G401 (cell line): ENCODE results near the gene SLC19A1. TPM values are rescaled to one million over a fixed set of nuclear protein-coding genes. Genes with fewer than 3 reads are reported as not detected.
"Not testable (repeated sequence)": the region's sequence is repeated elsewhere in the genome, so short reads cannot be mapped to it uniquely, and the experiment has no call there.

Experiments used
- DNase-seq: peaks from one replicate; pipeline ENCODE4 v3.0.0-alpha.2; 2015; ENCODE audit warnings: low spot score
- in situ Hi-C: cut with HindIII; loops from 2 replicates; pipeline ENCODE4 v1.10.0; 2016; ENCODE audit warnings: low sequenced_read_pairs, mixed read lengths
- total RNA-seq: library from RNA; depleted of rRNA; stranded (reverse); fragments of >200 nt; shearing (Covaris generic); gene quantifications from 2 replicates; pipeline ENCODE4 v1.2.3, GENCODE V29; 2014

SLC19A1 gene
- total RNA-seq, 1 experiment from 2014 or later: 15.4 TPM

DNA sequence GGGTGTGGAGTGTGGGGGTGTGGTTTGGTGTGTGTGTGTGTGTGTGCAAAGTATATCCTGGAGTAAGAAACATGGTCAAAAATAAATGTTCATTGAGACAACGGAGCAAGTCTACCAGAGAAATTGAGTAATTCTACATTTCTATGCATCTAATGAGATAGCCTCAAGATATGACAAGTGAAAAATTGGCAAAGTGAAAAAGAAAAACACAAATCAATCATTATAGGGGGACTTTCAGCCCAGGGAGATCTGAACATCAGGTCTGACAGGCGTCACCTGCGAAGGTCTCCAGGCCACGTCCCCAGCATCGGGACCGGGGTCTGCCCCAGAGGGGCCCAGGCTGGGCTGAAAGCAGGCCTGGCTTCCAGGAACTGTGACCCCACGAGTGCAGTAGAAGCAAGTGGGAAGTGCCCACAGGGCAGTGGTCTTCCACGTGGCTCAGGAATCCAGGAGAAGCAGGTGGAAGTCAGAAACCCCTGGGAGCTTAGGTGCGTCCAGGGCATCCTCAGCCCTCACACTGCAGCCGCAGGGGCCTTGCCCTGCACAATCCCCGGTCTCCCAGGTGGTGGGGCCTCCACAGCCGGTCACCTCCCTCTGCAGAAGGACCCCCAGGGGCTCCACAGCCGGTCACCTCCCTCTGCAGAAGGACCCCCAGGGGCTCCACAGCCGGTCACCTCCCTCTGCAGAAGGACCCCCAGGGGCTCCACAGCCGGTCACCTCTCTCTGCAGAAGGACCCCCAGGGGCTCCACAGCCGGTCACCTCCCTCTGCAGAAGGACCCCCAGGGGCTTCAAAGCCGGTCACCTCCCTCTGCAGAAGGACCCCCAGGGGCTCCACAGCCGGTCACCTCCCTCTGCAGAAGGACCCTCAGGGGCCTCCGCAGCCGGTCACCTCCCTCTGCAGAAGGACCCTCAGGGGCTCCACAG is 40.9 kb downstream of the SLC19A1 start:
- DNase-seq, in situ Hi-C loops: not testable (repeated sequence)

GRCh38 chr21:45499970-45500577 is 42.2 kb downstream of the SLC19A1 start:
- in situ Hi-C loops: no loop called here

DNA sequence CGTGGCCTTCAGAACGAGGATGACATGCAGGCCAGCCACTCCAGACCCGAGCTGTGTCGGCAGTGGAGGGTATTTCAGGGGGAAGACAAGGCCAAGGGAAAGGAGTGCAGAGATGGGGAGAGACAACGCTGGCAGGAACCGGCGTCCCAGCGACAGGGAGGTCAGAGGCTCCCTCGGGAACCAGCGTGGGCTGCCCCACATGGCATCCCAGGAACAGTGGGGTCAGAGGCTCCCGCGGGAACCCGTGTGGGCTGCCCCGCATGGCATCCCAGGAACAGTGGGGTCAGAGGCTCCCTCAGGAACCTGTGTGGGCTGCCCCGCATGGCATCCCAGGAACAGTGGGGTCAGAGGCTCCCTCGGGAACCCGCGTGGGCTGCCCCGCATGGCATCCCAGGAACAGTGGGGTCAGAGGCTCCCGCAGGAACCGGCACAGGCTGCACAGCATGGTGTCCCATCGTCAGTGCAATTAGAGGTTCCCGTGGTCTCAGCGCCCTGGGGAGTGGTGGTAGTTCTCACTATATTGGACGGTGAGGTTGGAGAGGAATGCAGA is 43.0 kb downstream of the SLC19A1 start:
- no peak for DNase-seq
- in situ Hi-C loops: no loop called here

More at GRCh38 chr21:45499970-45500577, 42.2 kb downstream of the SLC19A1 start:
- no peak for DNase-seq

DNA sequence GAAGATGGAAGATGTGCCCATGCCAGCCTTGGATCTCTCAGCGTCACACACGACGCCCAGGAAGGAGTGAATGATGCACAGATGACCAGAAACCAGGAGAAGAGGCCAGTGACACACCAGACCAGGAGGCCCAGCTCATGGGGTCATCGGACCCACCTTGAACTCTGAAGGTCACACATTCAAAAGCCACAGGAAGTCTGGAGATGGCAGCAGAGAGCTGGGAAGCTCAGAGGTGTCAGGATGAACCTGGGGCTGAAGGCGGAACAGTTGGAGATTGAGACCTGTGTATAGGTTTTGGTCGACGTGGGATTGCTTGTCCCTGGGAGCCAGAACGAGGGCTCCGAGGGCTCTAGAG is 43.6 kb downstream of the SLC19A1 start:
- in situ Hi-C loops: no loop called here
- DNase-seq: no peak

DNA sequence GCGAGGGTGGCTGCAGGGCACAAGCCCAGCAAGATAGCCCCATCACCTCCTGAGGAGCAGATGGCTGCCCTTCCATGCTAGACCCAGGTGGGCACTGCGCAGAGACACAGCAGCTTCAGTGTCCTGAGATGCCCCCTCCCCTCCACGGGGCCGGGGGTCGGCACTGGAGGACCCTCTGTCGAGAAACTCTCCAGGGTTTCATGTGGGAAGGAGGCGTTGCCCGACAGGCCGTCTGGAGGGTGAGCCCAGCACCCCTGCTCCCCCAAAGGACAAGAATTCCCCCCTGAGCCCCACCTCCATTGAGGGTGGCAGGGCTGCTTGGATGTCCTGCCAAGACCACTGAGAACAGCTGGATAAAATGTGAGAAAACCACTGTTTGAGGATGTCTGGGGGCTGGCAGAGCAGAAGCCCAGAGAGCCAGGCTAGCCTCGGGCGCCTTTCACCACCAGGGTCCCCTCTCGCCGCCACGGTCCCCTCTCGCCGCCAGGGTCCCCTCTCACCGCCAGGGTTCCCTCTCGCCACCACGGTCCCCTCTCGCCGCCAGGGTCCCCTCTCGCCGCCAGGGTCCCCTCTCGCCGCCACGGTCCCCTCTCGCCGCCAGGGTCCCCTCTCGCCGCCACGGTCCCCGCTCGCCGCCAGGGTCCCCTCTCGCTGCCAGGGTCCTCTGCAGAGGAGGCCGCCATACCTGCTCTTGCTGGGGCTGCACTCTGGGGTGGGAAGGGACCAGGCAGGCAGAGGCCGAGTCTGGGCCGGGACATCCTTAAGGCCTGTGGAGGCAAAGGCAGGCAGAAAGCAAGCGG is 44.2 kb downstream of the SLC19A1 start:
- in situ Hi-C loops: no loop called here
- DNase-seq: no peak

DNA sequence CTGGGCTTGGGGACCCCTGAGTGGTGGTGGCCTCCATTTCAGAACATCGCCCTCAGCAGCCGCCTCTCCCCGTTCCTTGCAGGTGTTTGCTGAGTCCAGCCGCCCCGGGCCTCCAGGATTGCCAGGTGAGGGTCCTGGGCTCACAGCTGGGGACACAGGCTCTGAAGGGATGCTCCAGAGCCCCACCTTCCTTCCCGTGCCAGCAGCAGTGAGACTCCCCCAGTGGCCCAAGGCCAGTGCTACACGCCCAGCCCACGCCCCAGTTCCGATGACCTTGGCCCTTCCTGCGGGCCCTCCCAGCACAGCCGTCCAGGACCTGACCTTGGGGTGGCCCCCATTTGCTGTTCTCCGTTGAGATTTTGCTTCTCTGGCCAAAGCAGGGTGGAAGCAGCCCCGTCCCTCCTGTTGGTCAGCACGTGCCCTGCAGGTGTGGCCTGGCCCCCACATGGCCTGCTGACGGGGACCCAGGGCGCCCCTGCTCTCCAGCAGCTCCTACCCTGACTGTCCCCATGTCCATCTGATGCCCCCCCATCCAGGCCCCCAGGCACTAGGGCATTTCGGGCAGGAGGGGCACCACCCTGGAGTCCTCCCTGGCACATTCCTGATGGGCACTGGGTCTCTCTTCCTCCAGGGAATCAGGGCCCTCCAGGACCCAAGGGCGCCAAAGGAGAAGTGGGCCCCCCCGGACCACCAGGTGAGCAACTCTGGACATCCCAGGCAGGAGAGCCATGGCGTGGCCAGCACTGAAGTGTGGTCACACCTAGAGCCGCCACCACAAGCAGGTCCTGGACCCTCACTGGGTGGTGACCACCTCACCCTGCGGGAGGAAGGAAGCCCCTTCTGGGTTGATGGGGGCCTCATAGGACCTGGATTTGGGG is 45.0 kb downstream of the SLC19A1 start:
- DNase-seq: no peak
- in situ Hi-C loops: no loop called here

GRCh38 chr21:45496151-45496967 is 45.9 kb downstream of the SLC19A1 start:
- in situ Hi-C loops: no loop called here
- DNase-seq: no peak

- in situ Hi-C loops: no loop called here
- no peak for DNase-seq
Observed at GRCh38 chr21:45494851-45495680, 47.2 kb downstream of the SLC19A1 start.

- in situ Hi-C loops: no loop called here
Observed at GRCh38 chr21:45494135-45494850, 47.9 kb downstream of the SLC19A1 start.

GRCh38 chr21:45493401-45494001 is 48.7 kb downstream of the SLC19A1 start:
- in situ Hi-C loops: no loop called here
- no peak for DNase-seq

More at GRCh38 chr21:45494135-45494850, 47.9 kb downstream of the SLC19A1 start:
- DNase-seq: no peak

DNA sequence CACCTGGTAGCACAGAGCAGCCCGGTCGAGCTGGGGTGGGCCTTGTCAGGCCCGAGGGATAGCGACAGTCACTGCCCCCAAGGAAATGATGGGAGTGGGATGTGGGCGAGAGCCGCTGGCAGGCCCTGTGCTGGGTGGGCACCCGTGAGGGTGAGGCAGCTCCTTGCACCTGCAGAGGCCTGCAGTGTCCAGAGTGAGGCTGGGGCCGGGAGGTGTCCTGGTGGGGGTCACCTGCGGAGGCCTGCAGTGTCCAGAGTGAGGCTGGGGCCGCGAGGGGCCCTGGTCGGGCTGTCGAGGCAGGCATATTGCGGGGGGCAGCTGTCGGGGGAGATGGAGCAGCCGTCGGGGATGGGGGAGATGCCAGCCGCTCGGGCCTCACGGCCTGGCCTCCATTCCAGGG is 49.5 kb downstream of the SLC19A1 start:
- in situ Hi-C loops: no loop called here

DNA sequence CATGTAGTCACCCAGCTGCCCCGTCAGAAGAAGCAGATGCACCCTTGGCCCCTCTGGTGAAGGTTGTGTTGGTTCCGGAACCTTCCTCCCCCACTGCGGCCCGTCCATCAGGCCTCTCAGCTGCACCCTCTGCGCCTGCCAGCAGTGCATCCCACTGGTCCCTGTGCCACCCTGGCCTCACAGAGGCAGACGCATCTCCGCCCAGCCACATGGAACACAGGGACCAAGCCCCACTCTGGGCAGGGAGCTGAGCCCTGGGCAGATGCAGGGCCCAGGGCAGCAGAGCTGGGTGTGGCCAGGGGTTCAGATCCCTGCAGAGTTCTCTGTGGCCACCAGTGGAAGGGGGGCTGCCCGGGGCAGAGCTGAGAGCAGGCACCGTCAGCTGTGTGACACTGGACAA is 50.6 kb downstream of the SLC19A1 start:
- no peak for DNase-seq
- in situ Hi-C loops: no loop called here

More for the DNA sequence above, 49.5 kb downstream of the SLC19A1 start:
- DNase-seq: no peak

GRCh38 chr21:45491056-45491455 is 51.2 kb downstream of the SLC19A1 start:
- in situ Hi-C loops: no loop called here
- DNase-seq: no peak

GRCh38 chr21:45490049-45490731 is 52.0 kb downstream of the SLC19A1 start:
- in situ Hi-C loops: no loop called here

DNA sequence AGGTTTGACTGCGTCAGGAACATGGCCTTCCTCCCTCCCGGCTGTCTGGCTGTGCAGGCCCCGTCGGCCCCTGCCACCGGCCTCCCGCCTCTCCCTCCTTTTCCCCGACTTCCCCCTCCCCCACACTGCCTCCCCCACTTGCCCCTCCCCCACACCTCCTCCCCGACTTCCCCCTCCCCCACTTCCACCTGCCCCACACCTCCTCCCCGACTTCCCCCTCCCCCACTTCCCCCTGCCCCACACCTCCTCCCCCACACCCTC is 52.6 kb downstream of the SLC19A1 start:
- in situ Hi-C loops: no loop called here
- DNase-seq: no peak

More at GRCh38 chr21:45490049-45490731, 52.0 kb downstream of the SLC19A1 start:
- DNase-seq: no peak
